SK-N-MC (cell line): ENCODE measurements around the gene ZMIZ1.

Source experiments
- EZH2 ChIP-seq: fragments of 200-600 bp; sonication (generic); IDR thresholded peaks from one replicate; pipeline ENCODE4 v1.6.1; 2017; ENCODE audit warnings: antibody characterized with exemption
- POLR2AphosphoS5 ChIP-seq: IDR thresholded peaks from 2 replicates; pipeline ENCODE4 v1.6.1; 2012; ENCODE audit warnings: mild to moderate bottlenecking, low read depth, low read length, borderline replicate concordance

DNA sequence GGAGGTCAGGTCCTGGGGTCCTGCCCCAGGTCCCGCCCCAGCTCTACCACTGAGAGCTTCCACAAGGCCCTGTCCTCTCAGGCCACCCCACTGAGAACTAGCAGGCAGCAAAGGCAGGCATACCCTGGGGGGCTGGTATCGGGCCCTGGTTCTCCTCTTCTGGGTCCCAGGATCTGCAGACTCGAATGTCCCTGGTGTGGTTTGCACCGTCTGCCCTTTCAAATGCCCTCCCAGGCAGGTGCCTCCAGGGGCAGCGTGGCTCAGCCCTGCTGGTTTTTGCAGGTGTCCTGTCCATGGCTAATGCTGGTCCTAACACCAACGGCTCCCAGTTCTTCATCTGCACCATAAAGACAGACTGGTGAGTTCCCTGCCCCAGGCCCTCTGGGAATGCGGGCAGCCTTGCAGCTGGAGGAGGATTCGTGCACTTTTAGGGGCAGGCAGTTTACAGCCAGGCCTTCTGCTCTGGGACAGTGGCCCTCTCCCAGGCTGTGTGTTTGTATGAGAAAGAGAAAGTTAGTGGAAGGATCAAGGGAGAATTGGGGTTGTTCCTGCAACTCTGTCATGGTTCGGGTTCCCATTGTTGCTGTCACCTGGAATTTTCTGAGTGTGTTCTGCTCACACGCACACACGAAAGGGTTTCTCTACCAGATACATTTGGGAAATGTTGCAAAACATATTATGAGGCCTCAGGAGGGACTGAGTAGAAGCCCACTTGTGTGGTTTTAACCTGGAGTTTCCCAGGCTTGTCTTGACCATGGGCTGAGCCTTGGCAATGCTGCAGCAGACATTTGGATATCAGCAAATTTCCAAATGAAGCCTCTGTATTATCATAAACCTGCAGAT, 283.5 kb downstream of the ZMIZ1 start:
- TF ChIP-seq POLR2AphosphoS5 (no peak), EZH2 (no peak)
